Fibroblast of pulmonary artery (primary cell): ENCODE results near the gene ERVW-1.

ENCODE experiments used
- DNase-seq: peaks from one replicate; pipeline ENCODE4 v3.0.0-alpha.2; 2010; ENCODE audit warnings: low read depth
- H3K4me3 ChIP-seq: replicated peaks from 2 replicates; pipeline ENCODE4 v1.5.1; 2011; ENCODE audit warnings: low read depth, mild to moderate bottlenecking, control low read depth, low read length, moderate library complexity
- TF ChIP-seq, protein P1 (sequence below): IDR thresholded peaks from 2 replicates; pipeline ENCODE4 v1.5.1; 2011; ENCODE audit warnings: mild to moderate bottlenecking, control low read depth, low read length, inconsistent platforms; ENCODE audit errors: missing control alignments

The ERVW-1 gene

DNA sequence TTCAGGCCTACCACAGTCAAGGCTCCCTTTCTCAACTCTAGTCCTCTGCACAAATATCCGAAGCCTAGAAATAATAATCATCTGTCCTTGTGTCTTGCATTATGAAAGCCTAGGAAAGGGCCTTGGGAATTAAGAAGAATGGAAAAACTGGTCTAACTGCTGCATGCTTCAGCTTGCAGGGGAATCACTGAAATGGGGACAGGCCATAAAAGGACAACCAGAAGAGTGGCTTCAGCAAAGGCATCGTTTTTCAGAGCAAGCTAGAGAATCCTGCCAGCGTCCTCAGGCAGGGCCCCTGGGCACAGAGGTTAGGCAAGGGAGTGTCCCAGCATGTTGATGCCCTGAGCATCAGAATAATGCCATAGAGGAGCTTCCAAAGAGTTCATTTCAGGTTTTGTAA lies 13.2 kb downstream of the ERVW-1 start:
- no peak for DNase-seq
- no peak overlapping the region for H3K4me3 ChIP-seq
- TF ChIP-seq, protein P1, sequence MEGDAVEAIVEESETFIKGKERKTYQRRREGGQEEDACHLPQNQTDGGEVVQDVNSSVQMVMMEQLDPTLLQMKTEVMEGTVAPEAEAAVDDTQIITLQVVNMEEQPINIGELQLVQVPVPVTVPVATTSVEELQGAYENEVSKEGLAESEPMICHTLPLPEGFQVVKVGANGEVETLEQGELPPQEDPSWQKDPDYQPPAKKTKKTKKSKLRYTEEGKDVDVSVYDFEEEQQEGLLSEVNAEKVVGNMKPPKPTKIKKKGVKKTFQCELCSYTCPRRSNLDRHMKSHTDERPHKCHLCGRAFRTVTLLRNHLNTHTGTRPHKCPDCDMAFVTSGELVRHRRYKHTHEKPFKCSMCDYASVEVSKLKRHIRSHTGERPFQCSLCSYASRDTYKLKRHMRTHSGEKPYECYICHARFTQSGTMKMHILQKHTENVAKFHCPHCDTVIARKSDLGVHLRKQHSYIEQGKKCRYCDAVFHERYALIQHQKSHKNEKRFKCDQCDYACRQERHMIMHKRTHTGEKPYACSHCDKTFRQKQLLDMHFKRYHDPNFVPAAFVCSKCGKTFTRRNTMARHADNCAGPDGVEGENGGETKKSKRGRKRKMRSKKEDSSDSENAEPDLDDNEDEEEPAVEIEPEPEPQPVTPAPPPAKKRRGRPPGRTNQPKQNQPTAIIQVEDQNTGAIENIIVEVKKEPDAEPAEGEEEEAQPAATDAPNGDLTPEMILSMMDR = no peak

DNA sequence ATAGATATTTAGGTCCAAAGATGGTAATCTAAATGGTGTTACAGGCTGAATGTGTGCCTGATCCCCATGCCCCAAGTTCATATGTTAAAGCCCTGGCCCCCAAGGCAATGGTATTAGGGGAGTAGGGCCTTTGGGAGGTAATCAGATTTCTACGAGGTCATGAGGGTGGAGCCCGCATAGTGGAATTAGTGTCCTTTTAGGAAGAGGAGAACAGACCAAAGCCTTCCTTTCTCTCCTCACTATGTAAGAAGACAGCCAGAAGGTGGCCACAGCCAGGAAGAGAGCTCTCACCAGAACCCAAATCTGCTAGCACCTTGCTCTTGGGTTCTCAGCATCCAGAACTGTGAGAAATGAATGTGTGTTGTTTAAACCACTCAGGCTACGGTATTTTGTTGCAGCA lies 15.2 kb downstream of the ERVW-1 start:
- no peak overlapping the region for H3K4me3 ChIP-seq
- TF ChIP-seq, protein P1 = no peak
- DNase-seq = no peak

DNA sequence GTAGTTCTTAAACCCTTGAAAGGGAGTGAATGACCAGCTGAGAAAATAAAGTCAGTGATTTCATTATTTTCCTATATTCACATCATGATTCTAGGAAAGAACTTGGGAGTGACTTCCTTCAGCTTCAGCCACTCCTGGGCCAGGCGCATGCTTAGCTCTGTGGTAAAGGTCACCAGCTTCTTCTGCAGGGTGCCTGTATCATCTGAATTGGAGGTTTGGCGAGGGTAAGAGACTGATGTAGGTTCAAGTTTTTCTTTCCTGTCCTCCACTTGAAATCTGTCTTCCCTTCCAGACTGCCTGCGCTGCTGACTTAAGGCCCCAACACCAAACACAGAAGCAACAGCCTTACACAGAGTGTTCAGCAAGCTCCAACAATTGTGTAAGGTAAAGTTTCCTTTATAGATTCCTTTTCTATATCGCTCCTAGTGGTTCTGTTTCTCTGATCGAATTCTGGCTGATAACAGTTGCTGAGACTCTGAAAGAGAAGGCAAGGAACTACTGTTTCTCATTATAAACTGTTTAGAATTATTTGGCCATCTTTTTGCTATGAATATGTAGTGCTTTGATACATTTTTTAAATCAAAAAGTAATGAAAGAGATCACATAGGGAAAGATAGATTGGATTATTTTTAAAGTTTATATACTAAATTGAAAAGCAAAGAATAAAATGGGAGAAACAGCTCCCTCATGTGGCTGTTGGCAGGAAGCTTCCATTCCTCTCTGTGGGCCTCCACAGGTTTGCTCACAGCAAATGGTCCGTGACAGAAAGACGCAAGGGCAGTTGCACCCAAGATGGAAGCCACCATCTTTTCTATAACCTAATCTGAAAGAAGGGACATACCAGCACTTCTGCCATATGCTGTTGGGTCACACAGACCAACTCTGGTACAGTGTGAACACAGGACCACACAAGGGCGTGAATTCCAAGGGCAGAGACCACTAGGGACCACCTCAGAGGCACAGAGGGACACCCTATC lies 16.4 kb downstream of the ERVW-1 start:
- peak; percentile 64 for DNase-seq
- H3K4me3 ChIP-seq = no peak overlapping the region
- TF ChIP-seq, protein P1 = peak; percentile 91

DNA sequence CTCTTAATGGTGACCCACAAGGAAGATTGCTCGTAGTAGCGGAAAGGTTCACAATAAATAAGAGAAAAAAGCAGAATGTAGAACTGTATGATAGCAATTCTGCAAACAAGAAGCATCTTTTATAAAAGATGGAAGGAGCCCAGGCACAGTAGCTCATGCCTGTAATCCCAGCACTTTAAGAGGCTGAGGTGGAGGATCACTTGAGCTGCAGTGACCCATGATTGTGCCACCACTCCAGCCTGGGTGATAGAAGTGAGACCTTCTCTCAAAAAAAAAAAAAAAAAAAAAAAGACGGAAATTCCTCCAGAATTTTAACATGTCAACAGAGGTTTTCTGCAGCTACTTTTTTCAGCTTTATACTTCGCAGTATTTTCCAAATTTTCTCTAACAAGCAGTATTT lies 17.2 kb downstream of the ERVW-1 start:
- no peak overlapping the region for H3K4me3 ChIP-seq
- TF ChIP-seq, protein P1 = no peak
- DNase-seq = no peak

DNA sequence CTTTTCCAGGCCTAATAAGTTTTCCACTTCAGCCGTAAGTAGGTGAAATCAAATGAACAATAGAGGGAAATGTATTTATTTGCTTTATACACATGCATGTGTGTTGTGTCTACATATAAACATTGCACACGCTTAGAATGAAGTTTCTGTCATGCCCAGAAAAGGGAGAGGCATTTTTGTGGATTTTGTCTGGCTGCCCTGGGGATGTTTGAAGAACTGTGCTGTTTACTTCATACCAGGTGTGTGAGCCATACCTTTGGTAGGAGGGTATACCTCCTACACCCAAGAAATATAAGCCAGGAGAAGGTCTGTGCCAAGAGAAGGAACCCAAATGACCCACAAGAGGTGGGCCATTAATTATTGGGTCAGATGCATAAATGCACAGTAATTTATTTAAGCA lies 17.6 kb downstream of the ERVW-1 start:
- TF ChIP-seq, protein P1 = no peak
- no peak for DNase-seq
- H3K4me3 ChIP-seq = no peak overlapping the region

DNA sequence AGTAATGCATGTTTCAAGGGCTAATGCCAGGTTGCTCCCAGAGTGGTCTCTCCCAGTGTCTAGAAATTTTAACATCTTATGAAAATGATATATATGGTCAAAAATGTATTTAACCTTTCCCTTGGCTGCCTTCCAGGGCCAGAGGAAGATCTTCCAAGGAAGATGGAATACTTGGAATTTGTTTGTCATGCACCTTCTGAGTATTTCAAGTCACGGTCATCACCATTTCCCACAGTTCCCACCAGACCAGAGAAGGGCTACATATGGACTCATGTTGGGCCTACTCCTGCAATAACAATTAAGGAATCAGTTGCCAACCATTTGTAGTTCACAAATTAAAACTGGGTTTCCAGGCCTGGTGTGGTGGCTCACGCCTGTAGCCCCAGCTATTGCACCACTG lies 21.5 kb downstream of the ERVW-1 start:
- TF ChIP-seq, protein P1 = no peak
- H3K4me3 ChIP-seq = no peak overlapping the region
- DNase-seq = peak; percentile 8
